ENCODE measurements around the gene TEC. TPM values are rescaled to one million over a fixed set of nuclear protein-coding genes. Genes with fewer than 3 reads are reported as not detected.

Gene TEC
- total and polyA plus RNA-seq, 2 of the 8 experiments (the other 6 are each of a cell fraction or from before 2014, with no cell fraction given), result 0.73 to 1.8 TPM

DNA sequence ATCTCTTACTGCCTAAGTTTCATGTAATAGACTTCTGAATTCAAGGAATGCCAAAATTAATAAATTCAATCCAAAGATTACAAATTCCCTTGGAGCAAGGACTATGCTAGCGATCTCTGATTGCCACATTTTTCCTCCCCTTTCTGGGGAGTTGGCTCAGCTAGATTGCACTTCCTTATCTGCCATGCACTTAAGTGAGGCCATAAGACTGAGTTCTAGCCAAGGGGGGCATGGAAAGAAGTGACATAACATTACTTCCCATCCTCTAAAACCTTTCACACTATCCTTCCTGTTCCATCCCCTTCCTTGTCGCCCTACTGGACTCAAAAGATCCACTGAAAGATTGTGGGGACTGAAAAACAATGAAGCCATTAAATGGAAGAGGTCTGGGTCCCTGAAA is 81.8 kb downstream of the TEC start:
- Histone ChIP-seq H3K79me1 (ENCODE audit: low read depth, low read length) (no peaks in the 10 kb centered on the region), H3K23me2 (ENCODE audit: low read depth, low read length) (no peaks in the 10 kb centered on the region), H3K27ac (ENCODE audit: low read depth, low read length) (no peak overlapping the region; the same call in 1 of the 2 replicates), H3K4me3 (ENCODE audit: extremely low read depth in 1 of 4, insufficient read depth in 2 of 4, low read depth in 3 of 4, low read length in 4 of 4) (no peak overlapping the region), H2BK120ac (replicated peaks; ENCODE audit: low read depth, low read length) (no peak overlapping the region), H4K5ac (ENCODE audit: insufficient read length, low read depth, low read length) (no peak overlapping the region), H2BK20ac (ENCODE audit: low read length) (no peak overlapping the region), H3K9ac (replicated peaks in 1 of 4; ENCODE audit: extremely low read depth in 1 of 4, low read depth in 3 of 4, low read length in 3 of 4) (no peak overlapping the region), H2BK12ac (ENCODE audit: low read depth, low read length) (no peak overlapping the region), H3K56ac (replicated peaks; ENCODE audit: insufficient read length, low read depth, low read length) (no peak overlapping the region), H3K27me3 (replicated peaks in 1 of 4; ENCODE audit: control insufficient read depth in 3 of 4, extremely low read depth in 1 of 4, insufficient read depth in 3 of 4, low read length in 3 of 4) (no peaks in the 10 kb centered on the region), H3K4me1 (replicated peaks in 1 of 4; ENCODE audit: control insufficient read depth in 3 of 4, insufficient read depth in 4 of 4, low read length in 3 of 4) (peaks cover 0 to 4% (median 2%) of the 10 kb centered on the region in 4 experiments; a peak in 4 of 7 replicates), H3K36me3 (ENCODE audit: control insufficient read depth in 2 of 4, insufficient read depth in 4 of 4, low read length in 3 of 4) (no peaks in the 10 kb centered on the region), H2AFZ (ENCODE audit: low read length) (no peak overlapping the region), H3K9me3 (ENCODE audit: insufficient read depth in 2 of 2, low read depth in 1 of 2, low read length in 1 of 2) (peaks cover 0 to 10% of the 10 kb centered on the region in 2 experiments; a peak in 2 of 4 replicates), H3K4me2 (ENCODE audit: insufficient read depth in 1 of 2, low read depth in 2 of 2, low read length in 2 of 2) (no peak overlapping the region), H3K23ac (ENCODE audit: insufficient read length) (no peak overlapping the region), H3K18ac (ENCODE audit: extremely low read depth, low read length) (no peak overlapping the region), H2BK15ac (ENCODE audit: low read length) (no peak overlapping the region), H4K20me1 (replicated peaks in 1 of 2; ENCODE audit: control insufficient read depth in 1 of 2, insufficient read depth in 2 of 2, low read length in 2 of 2) (no peaks in the 10 kb centered on the region), H2AK5ac (ENCODE audit: low read depth, low read length) (no peak overlapping the region), H3K79me2 (ENCODE audit: control insufficient read depth in 1 of 2, insufficient read depth in 2 of 2, low read length in 2 of 2) (no peaks in the 10 kb centered on the region), H3K14ac (ENCODE audit: insufficient read length) (no peak overlapping the region), H3K4ac (replicated peaks; ENCODE audit: insufficient read length, low read depth, low read length) (no peak overlapping the region), H4K91ac (replicated peaks; ENCODE audit: insufficient read length, low read length) (no peak overlapping the region), H4K8ac (ENCODE audit: extremely low read depth, insufficient read depth, low read length) (no peak overlapping the region), H2BK5ac (ENCODE audit: low read depth, low read length) (no peak overlapping the region)
- POLR2A ChIA-PET (ENCODE audit: partially characterized antibody), result no interaction called here
- TF ChIP-seq CBX8 (IDR thresholded peaks at IDR 0.05; ENCODE audit: borderline replicate concordance, low read depth, low read length) (no peak), CREB1 (IDR thresholded peaks at IDR 0.05) (no peak), EZH2 (IDR thresholded peaks at IDR 0.05; ENCODE audit: low read depth, low read length, severe bottlenecking) (no peak), KDM4A (IDR thresholded peaks at IDR 0.05; ENCODE audit: low read depth, low read length, severe bottlenecking) (no peak), KDM1A (IDR thresholded peaks at IDR 0.05; ENCODE audit: borderline replicate concordance, low read length) (no peak), SP2 (IDR thresholded peaks at IDR 0.05; ENCODE audit: low read length) (no peak), RBBP5 (IDR thresholded peaks at IDR 0.05; ENCODE audit: borderline replicate concordance, low read depth, low read length) (no peak), BACH1 (IDR thresholded peaks at IDR 0.05; ENCODE audit: low read length) (no peak), NRF1 (IDR thresholded peaks at IDR 0.05; ENCODE audit: low read depth, low read length) (no peak), ASH2L (IDR thresholded peaks at IDR 0.05; ENCODE audit: low read length) (no peak), MAX (IDR thresholded peaks at IDR 0.05) (no peak), SRF (IDR thresholded peaks at IDR 0.05; ENCODE audit: low read depth, low read length) (no peak), KDM5A (IDR thresholded peaks at IDR 0.05; ENCODE audit: low read length) (no peak)
- DNase-seq (ENCODE audit: low read depth in 1 of 2, low spot score in 2 of 2) (no peak), FAIRE-seq (no peak)
- CTCF ChIA-PET (ENCODE audit: partially characterized antibody), result no interaction called here
- WGBS, 2 experiments (ENCODE audit: extremely low coverage in 1 of 2, insufficient coverage in 1 of 2, insufficient read length in 1 of 2, insufficient replicate concordance in 2 of 2, low coverage in 1 of 2, low lambda C conversion rate in 2 of 2, missing lambda C conversion rate in 1 of 2), result 66% methylated on average over 2 of the region's 2 CpGs; no CpG with 5 or more reads in 1 of the 2 experiments

Data from H1 (cell line).